Measurements from ENCODE around the gene GPR21. TPM values are rescaled to one million over a fixed set of nuclear protein-coding genes. Genes with fewer than 3 reads are reported as not detected.
A peak's percentile ranks its signal among the peaks of the same experiment; 100 is the strongest.

The GPR21 gene
- total and polyA plus RNA-seq, 2 of the 13 experiments (the other 11 are each of a cell fraction or from before 2014, with no cell fraction given), result 0.29 to 0.32 TPM

GRCh38 chr9:123011878-123012528, 21.5 kb upstream of the GPR21 start (continued):
- TF ChIP-seq DMTF1 (CRISPR knock-in tag; IDR thresholded peaks at IDR 0.05), result no peak
- peak; percentile 90 for TF ChIP-seq RXRB (CRISPR knock-in tag; IDR thresholded peaks at IDR 0.05; ENCODE audit: borderline replicate concordance)
- TF ChIP-seq ZNF160 (CRISPR knock-in tag; IDR thresholded peaks at IDR 0.05), result no peak
- no peak for TF ChIP-seq SMARCE1 (IDR thresholded peaks at IDR 0.05; ENCODE audit: borderline replicate concordance)
- TF ChIP-seq ZNF510 (CRISPR knock-in tag; IDR thresholded peaks at IDR 0.05; ENCODE audit: low read depth), result no peak
- no peak for TF ChIP-seq ZNF431 (CRISPR knock-in tag; IDR thresholded peaks at IDR 0.05; ENCODE audit: borderline replicate concordance, low read depth)
- TF ChIP-seq SRSF4 (IDR thresholded peaks at IDR 0.05; ENCODE audit: low read depth, low read length, poor library complexity, severe bottlenecking), result no peak
- no peak for TF ChIP-seq HMGXB4 (CRISPR knock-in tag; IDR thresholded peaks at IDR 0.05; ENCODE audit: borderline replicate concordance in 1 of 2, low read depth in 1 of 2)
- TF ChIP-seq DR1 (CRISPR knock-in tag; IDR thresholded peaks at IDR 0.05), result no peak
- no peak for TF ChIP-seq PRDM10 (CRISPR knock-in tag; IDR thresholded peaks at IDR 0.05; ENCODE audit: low read depth)
- no peak for TF ChIP-seq KDM5B (CRISPR knock-in tag; IDR thresholded peaks at IDR 0.05; ENCODE audit: borderline replicate concordance)
- TF ChIP-seq ZSCAN25 (CRISPR knock-in tag; IDR thresholded peaks at IDR 0.05), result no peak
- no peak for TF ChIP-seq STAT5B (CRISPR knock-in tag; IDR thresholded peaks at IDR 0.05)
- TF ChIP-seq TFAP4 (IDR thresholded peaks at IDR 0.05; ENCODE audit: borderline replicate concordance, low read depth), result no peak
- TF ChIP-seq GATAD2A (CRISPR knock-in tag; IDR thresholded peaks at IDR 0.05), result peak; percentile 94
- TF ChIP-seq TRAFD1 (CRISPR knock-in tag; IDR thresholded peaks at IDR 0.05; ENCODE audit: borderline replicate concordance), result no peak
- no peak for TF ChIP-seq ZNF30 (CRISPR knock-in tag; IDR thresholded peaks at IDR 0.05)
- TF ChIP-seq ZNF891 (CRISPR knock-in tag; IDR thresholded peaks at IDR 0.05), result no peak
- no peak for TF ChIP-seq ZFP62 (CRISPR knock-in tag; IDR thresholded peaks at IDR 0.05)
